WERI-Rb-1 (cell line): ENCODE results near the gene PTMS.

ENCODE experiments used
- DNase-seq: peaks from one replicate; pipeline ENCODE4 v3.0.0-alpha.2; 2020
- H3K27ac ChIP-seq: fragments of 250-450 bp; sonication (Bioruptor Pico); 2 replicates; pipeline ENCODE4 v1.5.1; 2020; ENCODE audit warnings: mild to moderate bottlenecking, moderate library complexity
- H3K27me3 ChIP-seq: fragments of 250-450 bp; sonication (Bioruptor Pico); 2 replicates; pipeline ENCODE4 v1.5.1; 2021; ENCODE audit warnings: mild to moderate bottlenecking, low read depth, moderate library complexity; ENCODE audit not compliant: insufficient read depth, severe bottlenecking
- H3K36me3 ChIP-seq: fragments of 250-450 bp; sonication (Bioruptor Pico); 2 replicates; pipeline ENCODE4 v1.5.1; 2020; ENCODE audit warnings: mild to moderate bottlenecking, moderate library complexity
- H3K4me3 ChIP-seq: 2 replicates; pipeline ENCODE4 v1.5.1; 2011; ENCODE audit warnings: low read depth, mild to moderate bottlenecking, control low read depth, low read length
- H3K9me3 ChIP-seq: fragments of 250-450 bp; sonication (Bioruptor Pico); 2 replicates; pipeline ENCODE4 v1.5.1; 2021; ENCODE audit warnings: mild to moderate bottlenecking, moderate library complexity; ENCODE audit not compliant: severe bottlenecking
- TF ChIP-seq, protein P1 (sequence below): IDR thresholded peaks from 2 replicates; pipeline ENCODE4 v1.5.1; 2011; ENCODE audit warnings: low read depth, mild to moderate bottlenecking, control low read depth, inconsistent platforms, low read length

The PTMS gene

DNA sequence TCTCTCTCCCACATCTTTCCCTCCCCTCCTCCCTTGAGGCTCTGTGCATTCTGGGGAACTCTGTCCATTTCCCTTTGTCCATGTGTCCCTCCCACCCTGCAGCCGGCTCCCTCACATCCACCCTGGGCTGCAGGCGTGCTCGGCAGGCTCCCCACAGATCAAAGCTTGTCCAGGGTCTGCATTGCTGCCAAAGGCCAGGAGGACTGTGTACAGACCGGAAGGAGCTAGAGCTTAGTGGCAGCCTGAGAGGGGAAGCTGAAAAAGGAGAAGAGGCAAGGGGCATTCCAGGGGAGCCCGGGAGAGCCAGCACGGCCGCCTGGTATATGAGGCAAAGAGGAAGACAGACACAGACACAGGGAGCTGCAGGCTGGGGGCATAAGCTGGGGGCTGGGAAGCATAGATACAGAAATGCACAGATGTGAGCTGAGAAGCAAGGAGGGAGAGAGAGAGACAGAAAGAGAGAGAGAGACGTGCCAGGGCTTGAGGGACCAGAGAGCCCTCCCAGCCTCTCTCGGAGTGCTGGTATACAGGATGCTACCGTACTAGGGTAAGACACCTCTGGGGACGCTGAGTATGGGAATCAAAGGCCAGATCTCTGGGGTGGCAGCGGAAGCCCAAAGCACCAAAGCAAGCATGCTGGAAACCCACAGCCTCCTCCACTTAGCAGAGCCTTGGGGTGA is 26.5 kb downstream of the PTMS start:
- no peak for DNase-seq
- Histone ChIP-seq H3K27ac (no peak overlapping the region), H3K4me3 (no peak overlapping the region), H3K9me3 (no peaks in the 10 kb centered on the region), H3K27me3 (no peaks in the 10 kb centered on the region), H3K36me3 (no peaks in the 10 kb centered on the region)
- TF ChIP-seq, protein P1, sequence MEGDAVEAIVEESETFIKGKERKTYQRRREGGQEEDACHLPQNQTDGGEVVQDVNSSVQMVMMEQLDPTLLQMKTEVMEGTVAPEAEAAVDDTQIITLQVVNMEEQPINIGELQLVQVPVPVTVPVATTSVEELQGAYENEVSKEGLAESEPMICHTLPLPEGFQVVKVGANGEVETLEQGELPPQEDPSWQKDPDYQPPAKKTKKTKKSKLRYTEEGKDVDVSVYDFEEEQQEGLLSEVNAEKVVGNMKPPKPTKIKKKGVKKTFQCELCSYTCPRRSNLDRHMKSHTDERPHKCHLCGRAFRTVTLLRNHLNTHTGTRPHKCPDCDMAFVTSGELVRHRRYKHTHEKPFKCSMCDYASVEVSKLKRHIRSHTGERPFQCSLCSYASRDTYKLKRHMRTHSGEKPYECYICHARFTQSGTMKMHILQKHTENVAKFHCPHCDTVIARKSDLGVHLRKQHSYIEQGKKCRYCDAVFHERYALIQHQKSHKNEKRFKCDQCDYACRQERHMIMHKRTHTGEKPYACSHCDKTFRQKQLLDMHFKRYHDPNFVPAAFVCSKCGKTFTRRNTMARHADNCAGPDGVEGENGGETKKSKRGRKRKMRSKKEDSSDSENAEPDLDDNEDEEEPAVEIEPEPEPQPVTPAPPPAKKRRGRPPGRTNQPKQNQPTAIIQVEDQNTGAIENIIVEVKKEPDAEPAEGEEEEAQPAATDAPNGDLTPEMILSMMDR: no peak

DNA sequence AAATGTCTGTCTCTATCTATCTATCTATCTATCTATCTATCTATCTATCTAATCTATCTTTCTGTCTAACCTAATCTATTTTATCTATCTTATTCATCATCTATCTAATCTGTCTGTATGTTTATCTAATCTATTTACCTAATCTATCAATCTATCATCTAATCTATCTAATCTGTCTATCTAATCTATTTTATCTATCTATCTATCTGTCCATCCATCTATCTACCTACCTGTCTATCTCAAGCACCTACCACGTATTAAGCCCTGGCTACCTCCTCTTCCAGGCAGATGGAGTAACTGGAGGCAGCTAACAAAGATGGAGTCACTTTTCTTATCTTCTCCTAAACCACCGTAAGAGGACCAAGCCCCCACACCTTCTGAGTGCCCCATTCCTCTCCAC is 28.9 kb downstream of the PTMS start:
- Histone ChIP-seq H3K27me3 (no peaks in the 10 kb centered on the region), H3K4me3 (no peak overlapping the region), H3K9me3 (no peaks in the 10 kb centered on the region), H3K36me3 (no peaks in the 10 kb centered on the region), H3K27ac (no peak overlapping the region)
- TF ChIP-seq, protein P1: no peak
- no peak for DNase-seq

DNA sequence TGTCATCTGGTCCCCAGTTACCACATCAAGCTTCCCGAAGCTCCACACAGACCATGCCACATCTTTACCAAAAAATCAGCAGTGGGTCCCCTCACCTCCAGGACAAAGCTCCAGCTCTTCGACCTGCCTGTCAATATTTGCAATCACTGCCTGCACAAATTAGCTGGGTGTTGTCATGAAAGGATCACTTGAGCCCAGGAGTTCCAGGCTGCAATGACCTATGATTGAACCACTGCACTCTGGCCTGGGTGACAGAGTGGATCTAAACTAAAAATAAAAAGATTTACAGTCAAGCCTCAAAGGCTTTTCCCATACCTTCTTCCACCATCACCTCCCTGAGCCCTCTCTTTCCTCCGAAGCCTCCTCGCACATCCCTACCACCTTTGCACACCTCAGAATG is 30.4 kb downstream of the PTMS start:
- DNase-seq: no peak
- Histone ChIP-seq H3K27me3 (no peaks in the 10 kb centered on the region), H3K27ac (no peak overlapping the region), H3K9me3 (no peaks in the 10 kb centered on the region), H3K4me3 (no peak overlapping the region), H3K36me3 (no peaks in the 10 kb centered on the region)
- TF ChIP-seq, protein P1: no peak

DNA sequence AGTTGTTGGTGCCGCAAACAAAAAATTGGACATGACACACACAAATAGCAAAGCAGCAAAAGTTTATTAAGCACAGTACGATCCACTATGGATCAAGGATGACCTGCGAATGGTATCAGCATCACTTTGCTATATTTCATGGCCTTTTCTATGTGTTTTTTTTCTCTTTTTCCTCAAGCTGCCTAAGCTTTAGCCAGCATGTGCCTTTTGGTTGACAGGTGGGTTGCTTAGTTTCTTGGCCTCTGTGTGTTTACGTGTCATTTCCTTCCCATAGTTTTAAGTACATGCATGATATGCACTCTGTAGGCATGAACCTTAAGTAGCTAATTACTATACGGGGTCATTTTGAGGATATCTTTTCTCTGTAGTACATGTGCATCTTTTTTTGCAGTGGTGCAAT is 33.0 kb downstream of the PTMS start:
- H3K4me3 ChIP-seq: no peak overlapping the region
- no peaks in the 10 kb centered on the region for H3K36me3 ChIP-seq
- H3K27ac ChIP-seq: no peak overlapping the region
- no peaks in the 10 kb centered on the region for H3K27me3 ChIP-seq
- no peak for DNase-seq
- TF ChIP-seq, protein P1: no peak
- peaks cover 2% of the 10 kb centered on the region for H3K9me3 ChIP-seq

DNA sequence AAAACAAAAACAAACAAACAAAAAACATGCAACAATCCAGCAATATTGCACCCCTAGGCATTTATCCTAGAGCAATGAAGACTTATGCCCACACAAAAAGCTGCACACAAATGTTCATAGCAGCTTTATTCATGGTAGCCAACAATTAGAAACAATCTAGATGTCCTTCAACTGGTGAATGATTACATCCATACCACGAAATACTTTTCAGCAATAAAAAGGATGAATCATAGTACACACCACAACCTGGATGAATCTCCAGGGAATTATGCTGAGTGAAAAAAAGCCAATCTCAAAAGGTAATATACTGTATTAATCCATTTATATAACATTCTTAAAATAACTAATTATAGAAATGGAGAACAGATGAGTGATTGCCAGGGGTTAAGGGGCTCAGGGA is 41.0 kb downstream of the PTMS start:
- Histone ChIP-seq H3K27me3 (no peaks in the 10 kb centered on the region), H3K9me3 (peaks cover 2% of the 10 kb centered on the region), H3K36me3 (no peaks in the 10 kb centered on the region), H3K27ac (no peak overlapping the region), H3K4me3 (no peak overlapping the region)
- no peak for DNase-seq
- TF ChIP-seq, protein P1: no peak

DNA sequence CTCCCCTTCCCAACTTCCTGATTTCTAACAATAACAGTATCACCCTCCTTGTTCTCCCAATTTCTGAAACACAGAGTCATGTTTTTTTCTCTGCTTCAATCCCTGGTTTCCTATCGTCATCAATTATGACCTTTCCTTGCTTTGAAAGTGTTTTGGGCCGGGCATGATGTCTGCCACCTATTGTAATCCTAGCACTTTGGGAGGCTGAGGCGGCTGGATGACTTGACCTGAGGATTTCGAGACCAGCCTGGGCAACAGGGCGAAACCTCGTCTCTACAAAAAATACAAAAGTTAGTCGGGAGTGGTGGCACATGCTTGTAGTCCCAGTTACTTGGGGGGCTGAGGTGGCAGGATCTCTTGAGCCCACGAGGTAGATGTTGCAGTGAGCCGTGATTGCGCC is 42.9 kb downstream of the PTMS start:
- no peaks in the 10 kb centered on the region for H3K9me3 ChIP-seq
- H3K4me3 ChIP-seq: no peak overlapping the region
- H3K27me3 ChIP-seq: no peaks in the 10 kb centered on the region
- DNase-seq: no peak
- H3K27ac ChIP-seq: no peak overlapping the region
- TF ChIP-seq, protein P1: no peak
- H3K36me3 ChIP-seq: no peaks in the 10 kb centered on the region
